NCI-H2196 treated with DMSO at 0.1 percent for 48 hours (cell line): ENCODE results near the gene METTL9.
"Not testable (repeated sequence)": the region's sequence is repeated elsewhere in the genome, so short reads cannot be mapped to it uniquely, and the experiment has no call there.

Experiments
- DNase-seq: peaks from one replicate; lab custom pipeline; 2025; ENCODE audit not compliant: unreplicated experiment; lab: John Stamatoyannopoulos, UW

Gene METTL9

GRCh38 chr16:21599122-21600030 lies at the start of gene METTL9:
METTL9 (plus strand) TSS chr16:21599577; CDS start chr16:21599734, 157 bp downstream.
- DNase-seq, result peak; percentile 83

- not testable (repeated sequence) for DNase-seq
Measured at GRCh38 chr16:21549975-21550374, 49.4 kb upstream of the METTL9 start.

- DNase-seq, result not testable (repeated sequence)
Measured at GRCh38 chr16:21550435-21550834, 48.9 kb upstream of the METTL9 start.

GRCh38 chr16:21551076-21551475 lies 48.3 kb upstream of the METTL9 start:
- not testable (repeated sequence) for DNase-seq

- DNase-seq, result not testable (repeated sequence)
Measured at GRCh38 chr16:21551600-21551999, 47.8 kb upstream of the METTL9 start.

- DNase-seq, result not testable (repeated sequence)
Measured at GRCh38 chr16:21553481-21554296, 45.7 kb upstream of the METTL9 start.

- peak; percentile 74 for DNase-seq
Measured at GRCh38 chr16:21554795-21555585, 44.4 kb upstream of the METTL9 start.

GRCh38 chr16:21555621-21556020 lies 43.8 kb upstream of the METTL9 start:
- DNase-seq, result not testable (repeated sequence)

- not testable (repeated sequence) for DNase-seq
Measured at GRCh38 chr16:21556026-21556595, 43.3 kb upstream of the METTL9 start.

GRCh38 chr16:21556651-21557241 lies 42.6 kb upstream of the METTL9 start:
- DNase-seq, result peak; percentile 30

- no peak for DNase-seq
Measured at GRCh38 chr16:21560462-21560861, 38.9 kb upstream of the METTL9 start.

GRCh38 chr16:21563676-21564075 lies 35.7 kb upstream of the METTL9 start:
- DNase-seq, result no peak

- not testable (repeated sequence) for DNase-seq
Measured at GRCh38 chr16:21564367-21564766, 35.0 kb upstream of the METTL9 start.

- DNase-seq, result no peak
Measured at GRCh38 chr16:21565507-21565860, 33.9 kb upstream of the METTL9 start.

- peak; percentile 32 for DNase-seq
Measured at GRCh38 chr16:21565861-21566669, 33.3 kb upstream of the METTL9 start.

GRCh38 chr16:21566891-21567414 lies 32.4 kb upstream of the METTL9 start:
- no peak for DNase-seq

GRCh38 chr16:21567496-21567895 lies 31.9 kb upstream of the METTL9 start:
- DNase-seq, result not testable (repeated sequence)

GRCh38 chr16:21568502-21569189 lies 30.7 kb upstream of the METTL9 start:
- DNase-seq, result no peak

GRCh38 chr16:21570676-21571017 lies 28.7 kb upstream of the METTL9 start:
- DNase-seq, result no peak
